ENCODE results near the gene NAXD.
"Not testable (repeated sequence)": the region's sequence is repeated elsewhere in the genome, so short reads cannot be mapped to it uniquely, and the experiment has no call there.

NAXD gene

GRCh38 chr13:110597041-110597689 is 18.2 kb upstream of the NAXD start:
- no peak for DNase-seq

DNA sequence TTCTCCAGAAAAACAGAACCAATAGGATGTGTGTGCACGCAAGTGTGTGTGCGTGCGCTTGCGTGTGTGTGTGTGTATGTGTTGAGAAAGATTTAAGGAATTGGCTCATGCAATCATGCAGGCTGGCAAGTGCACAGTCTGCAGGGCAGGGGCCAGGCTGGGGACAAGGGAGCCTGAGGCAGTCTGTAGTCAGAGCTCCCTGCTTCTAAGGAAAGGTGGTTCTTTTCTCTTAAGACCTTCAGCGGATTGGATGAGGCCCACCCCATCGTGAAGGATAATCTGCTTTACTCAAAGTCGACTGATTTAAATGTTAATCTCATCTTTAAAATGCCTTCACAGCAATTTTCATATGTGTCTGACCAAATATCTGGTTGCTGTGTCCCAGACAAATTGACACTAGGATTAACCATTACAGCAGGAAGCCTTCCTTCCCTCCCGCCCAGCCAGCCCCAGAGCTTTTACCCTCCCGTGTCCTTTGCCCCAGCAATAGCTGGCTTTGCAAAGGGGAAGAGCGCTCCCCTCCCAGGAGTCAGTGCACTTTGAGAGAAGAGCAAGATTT is 15.0 kb upstream of the NAXD start:
- no peak for DNase-seq

GRCh38 chr13:110600980-110601379 is 14.4 kb upstream of the NAXD start:
- DNase-seq, result no peak

DNA sequence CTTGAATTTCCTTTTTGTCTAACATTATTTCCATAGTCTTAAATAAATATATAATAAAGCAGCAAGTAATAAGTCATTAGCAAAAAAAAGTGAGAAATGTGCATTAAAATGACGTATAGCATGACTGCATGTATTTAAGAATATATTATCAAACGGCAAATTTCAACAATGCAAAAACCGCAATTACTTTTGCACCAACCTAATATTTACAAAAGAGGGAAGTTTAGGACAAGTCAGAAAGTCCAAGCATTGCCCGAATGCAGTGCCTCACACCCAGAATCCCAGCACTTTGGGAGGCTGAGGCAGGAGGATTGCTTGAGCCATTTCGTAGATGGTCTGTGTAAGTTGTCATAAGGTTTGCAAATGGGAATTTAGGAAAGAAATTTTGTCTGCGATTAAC is 10.2 kb upstream of the NAXD start:
- no peak for DNase-seq

- not testable (repeated sequence) for DNase-seq
These were observed 9.1 kb upstream of the NAXD start for GRCh38 chr13:110606281-110606680.

- DNase-seq, result no peak
These were observed 7.6 kb upstream of the NAXD start for GRCh38 chr13:110607675-110608224.

- no peak for DNase-seq
These were observed 4.3 kb upstream of the NAXD start for GRCh38 chr13:110610955-110611595.

DNA sequence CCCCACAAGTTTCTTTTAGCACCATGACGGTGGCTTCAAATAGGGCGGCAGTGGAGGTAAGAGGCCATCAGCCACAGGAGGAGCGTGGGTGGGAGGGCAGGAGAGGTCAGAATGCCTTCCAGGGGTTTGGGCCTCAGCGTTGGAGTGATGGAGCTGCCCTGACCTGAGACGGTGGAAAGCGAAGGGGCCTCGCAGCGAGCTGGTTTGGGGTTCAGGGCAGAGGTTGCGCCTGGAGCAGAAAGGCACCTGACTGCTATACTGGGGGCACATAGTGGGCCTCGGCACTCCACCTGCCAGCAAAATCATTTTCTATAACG is 382 bp upstream of the NAXD start:
- DNase-seq, result no peak

- peak; percentile 52 for DNase-seq
These were observed 1.1 kb downstream of the NAXD start for GRCh38 chr13:110616103-110617101.

DNA sequence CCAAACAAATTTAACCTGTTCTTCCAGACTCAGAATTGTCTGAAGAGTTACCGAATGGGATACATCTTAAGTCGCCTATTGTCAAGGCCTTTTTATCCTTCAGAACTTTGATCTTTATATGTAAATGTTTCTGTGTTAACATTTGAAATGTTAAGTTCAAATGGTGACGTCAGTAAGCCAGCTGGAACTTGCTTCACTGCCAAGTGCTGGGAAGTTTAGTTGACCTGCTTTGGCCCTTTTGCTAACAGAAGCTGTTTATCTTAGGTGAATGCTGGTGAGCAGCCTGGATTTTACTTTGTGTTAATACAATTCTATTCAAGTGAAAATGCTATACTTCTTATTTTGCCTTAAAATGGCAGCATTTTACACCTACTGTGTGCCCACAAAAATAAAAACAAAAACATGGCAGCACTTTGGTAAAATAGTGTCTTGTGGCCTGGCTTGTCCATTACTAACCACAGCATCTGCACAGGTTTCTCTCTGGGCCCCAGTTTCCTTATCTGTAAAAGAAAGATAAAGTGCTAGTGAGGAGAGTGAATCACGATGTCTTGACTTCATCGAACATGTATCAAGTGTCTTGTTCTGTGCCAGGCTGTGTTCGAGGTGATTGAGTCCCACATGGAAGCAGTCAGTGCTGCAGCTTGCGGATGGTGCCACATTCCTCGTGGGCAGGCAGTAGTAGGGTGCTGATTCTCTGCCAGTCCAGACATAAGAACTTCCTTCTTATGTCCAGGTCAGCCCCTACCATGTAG is 2.2 kb downstream of the NAXD start:
- no peak for DNase-seq

GRCh38 chr13:110618167-110618566 is 2.8 kb downstream of the NAXD start:
- DNase-seq, result no peak

- no peak for DNase-seq
These were observed 3.4 kb downstream of the NAXD start for GRCh38 chr13:110618780-110619179.

GRCh38 chr13:110620596-110620995 is 5.3 kb downstream of the NAXD start:
- DNase-seq, result no peak

GRCh38 chr13:110624766-110625756 is 9.7 kb downstream of the NAXD start:
- no peak for DNase-seq

- DNase-seq, result no peak
These were observed 10.5 kb downstream of the NAXD start for GRCh38 chr13:110625771-110626321.

GRCh38 chr13:110626521-110626920 is 11.2 kb downstream of the NAXD start:
- DNase-seq, result no peak

- DNase-seq, result no peak
These were observed 12.0 kb downstream of the NAXD start for GRCh38 chr13:110627351-110627750.

- no peak for DNase-seq
These were observed 12.6 kb downstream of the NAXD start for GRCh38 chr13:110627761-110628476.

GRCh38 chr13:110628477-110628793 is 13.1 kb downstream of the NAXD start:
- DNase-seq, result no peak
